H9 (cell line): ENCODE results near the gene CLMN. TPM values are rescaled to one million over a fixed set of nuclear protein-coding genes. Genes with fewer than 3 reads are reported as not detected.

Source experiments
- DNase-seq: peaks from one replicate; pipeline ENCODE4 v3.0.0-alpha.2; 2017
- H2AFZ ChIP-seq: one replicate; pipeline ENCODE4 v1.6.1; 2013; ENCODE audit warnings: mild to moderate bottlenecking, low read length, control low read depth, moderate library complexity
- H2AK5ac ChIP-seq: 2 replicates; pipeline ENCODE4 v1.6.1; 2013; ENCODE audit warnings: low read length, control low read depth, mixed read lengths; ENCODE audit not compliant: insufficient read length
- H2BK120ac ChIP-seq: one replicate; pipeline ENCODE4 v1.6.1; 2013; ENCODE audit warnings: low read depth, mild to moderate bottlenecking, low read length, control low read depth, inconsistent platforms; ENCODE audit not compliant: poor library complexity, severe bottlenecking
- H2BK12ac ChIP-seq: 2 replicates; pipeline ENCODE4 v1.6.1; 2013; ENCODE audit warnings: low read length, control low read depth, mixed read lengths, low read depth; ENCODE audit not compliant: insufficient read length
- H2BK15ac ChIP-seq: 2 replicates; pipeline ENCODE4 v1.6.1; 2013; ENCODE audit warnings: low read depth, low read length, control low read depth
- H2BK20ac ChIP-seq: one replicate; pipeline ENCODE4 v1.6.1; 2013; ENCODE audit warnings: low read depth, mild to moderate bottlenecking, low read length, control low read depth, inconsistent platforms; ENCODE audit not compliant: poor library complexity, severe bottlenecking
- H2BK5ac ChIP-seq: 2 replicates; pipeline ENCODE4 v1.6.1; 2013; ENCODE audit warnings: low read length, control low read depth, mixed read lengths; ENCODE audit not compliant: insufficient read length
- H3K14ac ChIP-seq: 2 replicates; pipeline ENCODE4 v1.6.1; 2013; ENCODE audit warnings: low read length, control low read depth; ENCODE audit not compliant: insufficient read depth
- H3K18ac ChIP-seq: 2 replicates; pipeline ENCODE4 v1.6.1; 2013; ENCODE audit warnings: low read depth, mild to moderate bottlenecking, mixed read lengths, low read length, control low read depth; ENCODE audit not compliant: insufficient read length
- H3K23ac ChIP-seq: 2 replicates; pipeline ENCODE4 v1.6.1; 2013; ENCODE audit warnings: low read length, control low read depth, mixed read lengths, low read depth; ENCODE audit not compliant: insufficient read length
- H3K23me2 ChIP-seq: 2 replicates; pipeline ENCODE4 v1.6.1; 2013; ENCODE audit warnings: low read depth, mild to moderate bottlenecking, mixed read lengths, low read length, control low read depth; ENCODE audit not compliant: insufficient read length, poor library complexity, severe bottlenecking
- H3K27ac ChIP-seq: 2 replicates; pipeline ENCODE4 v1.5.1; 2013; ENCODE audit warnings: low read length, control low read depth, mixed read lengths, low read depth; ENCODE audit not compliant: insufficient read length
- H3K27me3 ChIP-seq: 2 replicates; pipeline ENCODE4 v1.6.1; 2013; ENCODE audit warnings: low read length, control low read depth, inconsistent platforms; ENCODE audit not compliant: insufficient read depth
- H3K4ac ChIP-seq: 2 replicates; pipeline ENCODE4 v1.6.1; 2013; ENCODE audit warnings: low read depth, mild to moderate bottlenecking, control low read depth, inconsistent platforms, low read length, moderate library complexity
- H3K4me1 ChIP-seq: 2 replicates; pipeline ENCODE4 v1.6.1; 2013; ENCODE audit warnings: low read length, control low read depth, inconsistent platforms; ENCODE audit not compliant: insufficient read depth
- H3K4me2 ChIP-seq: 2 replicates; pipeline ENCODE4 v1.6.1; 2013; ENCODE audit warnings: low read length, control low read depth, mixed read lengths; ENCODE audit not compliant: insufficient read length, insufficient read depth
- H3K56ac ChIP-seq: 2 replicates; pipeline ENCODE4 v1.6.1; 2013; ENCODE audit warnings: low read depth, mild to moderate bottlenecking, mixed read lengths, low read length, control low read depth; ENCODE audit not compliant: insufficient read length
- H3K79me1 ChIP-seq: 2 replicates; pipeline ENCODE4 v1.6.1; 2013; ENCODE audit warnings: low read depth, mild to moderate bottlenecking, moderate library complexity, low read length, control low read depth, inconsistent platforms; ENCODE audit not compliant: insufficient read depth, poor library complexity, severe bottlenecking
- H3K79me2 ChIP-seq: 2 replicates; pipeline ENCODE4 v1.6.1; 2013; ENCODE audit warnings: low read length, control low read depth, inconsistent platforms; ENCODE audit not compliant: insufficient read depth
- H3K9ac ChIP-seq: 2 replicates; pipeline ENCODE4 v1.6.1; 2013; ENCODE audit warnings: low read length, control low read depth, mixed read lengths; ENCODE audit not compliant: insufficient read length; ENCODE audit errors: extremely low read depth
- H3K9me3 ChIP-seq: one replicate; pipeline ENCODE4 v1.6.1; 2013; ENCODE audit warnings: low read depth, low read length, inconsistent platforms; ENCODE audit not compliant: control insufficient read depth
- H3T11ph ChIP-seq: one replicate; pipeline ENCODE4 v1.6.1; 2013; ENCODE audit warnings: mild to moderate bottlenecking, low read length, control low read depth, inconsistent platforms
- H4K20me1 ChIP-seq: one replicate; pipeline ENCODE4 v1.6.1; 2013; ENCODE audit not compliant: control insufficient read depth, insufficient read length, insufficient read depth
- H4K5ac ChIP-seq: 2 replicates; pipeline ENCODE4 v1.6.1; 2013; ENCODE audit warnings: low read depth, mild to moderate bottlenecking, mixed read lengths, low read length, control low read depth; ENCODE audit not compliant: insufficient read length
- H4K8ac ChIP-seq: replicated peaks from 2 replicates; pipeline ENCODE4 v1.6.1; 2013; ENCODE audit warnings: low read length, control low read depth, mixed read lengths, low read depth; ENCODE audit not compliant: insufficient read length
- H4K91ac ChIP-seq: 2 replicates; pipeline ENCODE4 v1.6.1; 2013; ENCODE audit warnings: low read depth, mild to moderate bottlenecking, moderate library complexity, mixed read lengths, low read length, control low read depth; ENCODE audit not compliant: insufficient read length
- H3K27ac Mint-ChIP-seq, 3 experiments: 2 replicates in 2 of 3; 3 replicates in 1 of 3; pipeline ENCODE4 v1.8.0; 2020 to 2021; ENCODE audit warnings: mixed read lengths in 3 of 3, mild to moderate bottlenecking in 1 of 3, moderate library complexity in 1 of 3
- H3K27me3 Mint-ChIP-seq: 2 replicates; pipeline ENCODE4 v1.8.0; 2021; ENCODE audit warnings: low read depth, mild to moderate bottlenecking, moderate library complexity, mixed read lengths
- H3K36me3 Mint-ChIP-seq, 3 experiments: 2 replicates in 2 of 3; 3 replicates in 1 of 3; pipeline ENCODE4 v1.8.0; 2020 to 2021; ENCODE audit warnings: low read depth in 3 of 3, mixed read lengths in 3 of 3; ENCODE audit not compliant: insufficient read depth in 1 of 3
- H3K4me1 Mint-ChIP-seq, 2 experiments: 2 replicates each; pipeline ENCODE4 v1.8.0; 2020; ENCODE audit warnings: mixed read lengths in 2 of 2
- H3K4me3 Mint-ChIP-seq, 2 experiments: 2 replicates in 1 of 2; 3 replicates in 1 of 2; pipeline ENCODE4 v1.8.0; 2020 to 2021; ENCODE audit warnings: mild to moderate bottlenecking in 2 of 2, mixed read lengths in 2 of 2, moderate library complexity in 1 of 2
- H3K9me3 Mint-ChIP-seq, 2 experiments: 2 replicates in 1 of 2; 3 replicates in 1 of 2; pipeline ENCODE4 v1.8.0; 2020; ENCODE audit warnings: mild to moderate bottlenecking in 2 of 2, mixed read lengths in 2 of 2, moderate library complexity in 1 of 2
- CTCF ChIP-seq: fragments of 200-600 bp; sonication (generic); conservative IDR thresholded peaks from 3 replicates; pipeline ENCODE4 v1.8.0; 2021; ENCODE audit warnings: antibody characterized with exemption, mild to moderate bottlenecking
- WGBS: extraction: QIAGEN DNeasy Blood & Tissue Kit; methylation state at CpG from one replicate; pipeline ENCODE4 v1.1.7; 2013; ENCODE audit warnings: missing lambda C conversion rate, low lambda C conversion rate, mixed read lengths; ENCODE audit not compliant: insufficient read length; ENCODE audit errors: extremely low coverage; 5-methylcytosine and 5-hydroxymethylcytosine counted together
- total RNA-seq: library from RNA; stranded (reverse); gene quantifications from 2 replicates; pipeline ENCODE4 v1.2.1, GENCODE V29; 2021

CLMN gene
- total RNA-seq, 1 experiment from 2014 or later, result 7.6 TPM

- Histone ChIP-seq H3K79me2 (no peaks in the 10 kb centered on the region), H3K9me3 (no peaks in the 10 kb centered on the region), H3K4me1 (no peaks in the 10 kb centered on the region; the same call in 1 of the 2 replicates), H3K4ac (no peak overlapping the region), H3K27me3 (peaks cover 5% of the 10 kb centered on the region; the same call in 1 of the 2 replicates), H3K27ac (no peak overlapping the region), H2BK20ac (no peak overlapping the region), H4K91ac (no peak overlapping the region), H3K9ac (no peak overlapping the region), H2BK120ac (no peak overlapping the region), H4K20me1 (no peaks in the 10 kb centered on the region), H3K23ac (no peak overlapping the region), H2AFZ (no peak overlapping the region), H2BK15ac (no peak overlapping the region), H2BK5ac (no peak overlapping the region), H4K5ac (no peak overlapping the region), H3K56ac (no peak overlapping the region), H3T11ph (no peak overlapping the region), H3K79me1 (no peaks in the 10 kb centered on the region), H4K8ac (no peak overlapping the region), H3K18ac (no peak overlapping the region), H2BK12ac (no peak overlapping the region), H2AK5ac (no peak overlapping the region), H3K14ac (no peak overlapping the region), H3K4me2 (no peak overlapping the region), H3K23me2 (peaks cover 3% of the 10 kb centered on the region)
- TF ChIP-seq CTCF, result no peak
- no peak for DNase-seq
- H3K9me3 Mint-ChIP-seq, result peaks cover 0 to 2% of the 10 kb centered on the region in 2 experiments; a peak in 1 of 5 replicates
- H3K27me3 Mint-ChIP-seq, result peaks cover 38% of the 10 kb centered on the region
- H3K4me1 Mint-ChIP-seq, result peaks cover 19 to 25% of the 10 kb centered on the region in 2 experiments
- no peak overlapping the region for H3K27ac Mint-ChIP-seq
- no CpG with 5 or more reads among the region's 6 CpGs for WGBS
- peaks cover 0 to 2% (median 0%) of the 10 kb centered on the region in 3 experiments; a peak in 1 of 7 replicates for H3K36me3 Mint-ChIP-seq
- H3K4me3 Mint-ChIP-seq, result no peak overlapping the region
Observed at GRCh38 chr14:95315156-95315555, 4.6 kb downstream of the CLMN start.
